H1 (cell line): Measurements from ENCODE around the gene LAT.

Experiments
- ATF2 ChIP-seq: IDR thresholded peaks from 2 replicates; pipeline ENCODE4 v1.6.1; 2012; ENCODE audit warnings: low read length, inconsistent platforms
- CTCF ChIP-seq, 3 experiments: IDR thresholded peaks; 1 replicate in 2 of 3; 2 replicates in 1 of 3; pipeline versions ENCODE4 v1.5.1 to v1.6.1; 2011; ENCODE audit warnings: low read length in 3 of 3, mild to moderate bottlenecking in 3 of 3, inconsistent platforms in 2 of 3, low read depth in 1 of 3, moderate library complexity in 1 of 3; ENCODE audit not compliant: insufficient read depth in 1 of 3; ENCODE audit errors: control extremely low read depth in 1 of 3
- EGR1 ChIP-seq: IDR thresholded peaks from 2 replicates; pipeline ENCODE4 v1.6.1; 2011; ENCODE audit warnings: low read depth, low read length, borderline replicate concordance
- FOSL1 ChIP-seq: IDR thresholded peaks from 2 replicates; pipeline ENCODE4 v1.6.1; 2011; ENCODE audit warnings: mild to moderate bottlenecking, low read depth, low read length, moderate library complexity; ENCODE audit not compliant: insufficient read depth
- GTF2F1 ChIP-seq: IDR thresholded peaks from 2 replicates; pipeline ENCODE4 v1.6.1; 2012; ENCODE audit warnings: low read depth, low read length, improper control_type of control experiment, borderline replicate concordance
- HDAC2 ChIP-seq, 2 experiments: fragments of 300-600 bp in 1 of 2; sonication (generic) in 1 of 2; IDR thresholded peaks; 2 replicates each; pipeline ENCODE4 v1.6.1; 2011 to 2012; ENCODE audit warnings: low read depth in 2 of 2, low read length in 2 of 2, mild to moderate bottlenecking in 2 of 2, moderate library complexity in 2 of 2, borderline replicate concordance in 1 of 2, inconsistent platforms in 1 of 2
- PHF8 ChIP-seq: fragments of 200-600 bp; sonication (generic); conservative IDR thresholded peaks from 2 replicates; pipeline ENCODE4 v1.7.1; 2012; ENCODE audit warnings: low read depth, mild to moderate bottlenecking, inconsistent platforms, low read length, moderate library complexity
- POLR2A ChIP-seq, 2 experiments: IDR thresholded peaks; 1 replicate in 1 of 2; 2 replicates in 1 of 2; pipeline ENCODE4 v1.6.1; 2011; ENCODE audit warnings: low read depth in 2 of 2, low read length in 2 of 2, mild to moderate bottlenecking in 2 of 2; ENCODE audit errors: control extremely low read depth in 1 of 2
- POU5F1 ChIP-seq: IDR thresholded peaks from 2 replicates; pipeline ENCODE4 v1.6.1; 2011; ENCODE audit warnings: low read depth, mild to moderate bottlenecking, low read length, moderate library complexity
- TAF1 ChIP-seq: IDR thresholded peaks from 2 replicates; pipeline ENCODE4 v1.6.1; 2011; ENCODE audit warnings: mild to moderate bottlenecking, low read depth, low read length
- TAF7 ChIP-seq: optimal IDR thresholded peaks from 2 replicates; pipeline ENCODE3; 2011; ENCODE audit warnings: low read depth, mild to moderate bottlenecking, inconsistent platforms, low read length, moderate library complexity, borderline replicate concordance

- TF ChIP-seq CTCF (IDR thresholded peaks at IDR 0.05; ENCODE audit: control extremely low read depth in 1 of 3, insufficient read depth in 1 of 3, low read depth in 1 of 3, low read length in 3 of 3) (no peak), PHF8 (no peak), TAF1 (no peak), POLR2A (IDR thresholded peaks at IDR 0.05; ENCODE audit: control extremely low read depth in 1 of 2, low read depth in 2 of 2, low read length in 2 of 2) (no peak), TAF7 (no peak), ATF2 (no peak), POU5F1 (no peak), HDAC2 (IDR thresholded peaks at IDR 0.05; ENCODE audit: borderline replicate concordance in 1 of 2, low read depth in 2 of 2, low read length in 2 of 2) (no peak), GTF2F1 (no peak), FOSL1 (no peak), EGR1 (no peak)
Observed at GRCh38 chr16:29011851-29012250, 27.0 kb downstream of the LAT start.
